Sigmoid colon (tissue), 4 donors: ENCODE data around the gene MARVELD3.

Source experiments
- EP300 ChIP-seq, 4 donors: sonication (generic); formaldehyde crosslinking; IDR thresholded peaks; one replicate each; pipeline ENCODE4 v1.6.1; 2017; ENCODE audit warnings: antibody characterized with exemption in 4 of 4
- POLR2AphosphoS5 ChIP-seq, 4 donors: sonication (generic); formaldehyde crosslinking; IDR thresholded peaks; one replicate each; pipeline ENCODE4 v1.6.1; 2017; ENCODE audit warnings: antibody characterized with exemption in 4 of 4
- TF ChIP-seq, protein P1 (sequence below), 4 experiments: fragments of 450-650 bp in 3 of 4; fragments of 200-600 bp in 1 of 4; IDR thresholded peaks; one replicate each; pipeline ENCODE4 v1.5.1; 2016 to 2019; ENCODE audit warnings: antibody characterized with exemption in 4 of 4, mild to moderate bottlenecking in 3 of 4, moderate library complexity in 2 of 4

DNA sequence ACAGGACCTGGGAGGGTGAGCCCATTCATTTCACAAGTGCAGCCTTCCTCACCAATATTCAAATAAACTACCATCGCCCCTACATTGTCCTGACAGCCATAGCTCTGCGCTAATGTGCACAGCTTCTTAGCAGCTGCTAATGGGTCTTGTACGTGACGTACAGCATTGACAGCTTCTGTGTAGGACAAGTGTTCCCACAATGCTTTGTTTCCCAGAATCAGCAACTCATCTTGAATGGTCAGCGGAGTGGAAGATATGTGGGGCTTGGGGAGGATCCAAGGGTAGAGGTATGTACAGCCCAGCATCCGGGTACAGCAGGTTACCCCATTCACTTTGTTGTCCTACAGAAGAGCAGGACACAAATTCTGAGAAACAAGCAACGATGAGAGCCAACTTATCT lies 23.7 kb downstream of the MARVELD3 start:
- TF ChIP-seq EP300 (IDR thresholded peaks at IDR 0.05) (no peak), POLR2AphosphoS5 (IDR thresholded peaks at IDR 0.05) (no peak)
- TF ChIP-seq, protein P1, sequence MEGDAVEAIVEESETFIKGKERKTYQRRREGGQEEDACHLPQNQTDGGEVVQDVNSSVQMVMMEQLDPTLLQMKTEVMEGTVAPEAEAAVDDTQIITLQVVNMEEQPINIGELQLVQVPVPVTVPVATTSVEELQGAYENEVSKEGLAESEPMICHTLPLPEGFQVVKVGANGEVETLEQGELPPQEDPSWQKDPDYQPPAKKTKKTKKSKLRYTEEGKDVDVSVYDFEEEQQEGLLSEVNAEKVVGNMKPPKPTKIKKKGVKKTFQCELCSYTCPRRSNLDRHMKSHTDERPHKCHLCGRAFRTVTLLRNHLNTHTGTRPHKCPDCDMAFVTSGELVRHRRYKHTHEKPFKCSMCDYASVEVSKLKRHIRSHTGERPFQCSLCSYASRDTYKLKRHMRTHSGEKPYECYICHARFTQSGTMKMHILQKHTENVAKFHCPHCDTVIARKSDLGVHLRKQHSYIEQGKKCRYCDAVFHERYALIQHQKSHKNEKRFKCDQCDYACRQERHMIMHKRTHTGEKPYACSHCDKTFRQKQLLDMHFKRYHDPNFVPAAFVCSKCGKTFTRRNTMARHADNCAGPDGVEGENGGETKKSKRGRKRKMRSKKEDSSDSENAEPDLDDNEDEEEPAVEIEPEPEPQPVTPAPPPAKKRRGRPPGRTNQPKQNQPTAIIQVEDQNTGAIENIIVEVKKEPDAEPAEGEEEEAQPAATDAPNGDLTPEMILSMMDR (IDR thresholded peaks at IDR 0.05): no peak
